GM19455 (cell line): ENCODE measurements around the gene UBQLN4.
"Not testable (repeated sequence)": the region's sequence is repeated elsewhere in the genome, so short reads cannot be mapped to it uniquely, and the experiment has no call there.

Experiments used
- ATAC-seq: cut with Tn5 transposase; IDR thresholded peaks from one replicate; pipeline ENCODE4 v1.9.1; 2021; ENCODE audit not compliant: unreplicated experiment

UBQLN4 gene

DNA sequence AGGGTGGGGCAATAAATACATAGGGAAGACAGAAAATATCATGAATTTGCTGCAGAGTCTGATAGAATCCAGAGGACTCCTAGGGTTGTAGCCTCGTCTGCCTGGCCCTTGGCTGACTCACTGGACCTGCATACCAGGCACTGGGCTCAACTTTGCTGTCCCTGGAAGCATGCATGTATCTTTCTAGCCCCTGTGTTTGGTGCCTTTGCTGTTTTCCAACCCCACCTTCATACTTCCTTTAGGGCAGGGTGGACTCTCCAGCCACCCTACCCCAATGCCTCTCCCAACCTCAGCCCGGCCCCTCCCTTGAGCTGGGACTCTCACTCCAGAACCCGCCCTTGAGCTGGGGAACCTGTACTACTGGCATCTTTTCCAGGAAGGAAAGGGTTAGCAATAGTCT lies 8.6 kb upstream of the UBQLN4 start:
- no peak for ATAC-seq

DNA sequence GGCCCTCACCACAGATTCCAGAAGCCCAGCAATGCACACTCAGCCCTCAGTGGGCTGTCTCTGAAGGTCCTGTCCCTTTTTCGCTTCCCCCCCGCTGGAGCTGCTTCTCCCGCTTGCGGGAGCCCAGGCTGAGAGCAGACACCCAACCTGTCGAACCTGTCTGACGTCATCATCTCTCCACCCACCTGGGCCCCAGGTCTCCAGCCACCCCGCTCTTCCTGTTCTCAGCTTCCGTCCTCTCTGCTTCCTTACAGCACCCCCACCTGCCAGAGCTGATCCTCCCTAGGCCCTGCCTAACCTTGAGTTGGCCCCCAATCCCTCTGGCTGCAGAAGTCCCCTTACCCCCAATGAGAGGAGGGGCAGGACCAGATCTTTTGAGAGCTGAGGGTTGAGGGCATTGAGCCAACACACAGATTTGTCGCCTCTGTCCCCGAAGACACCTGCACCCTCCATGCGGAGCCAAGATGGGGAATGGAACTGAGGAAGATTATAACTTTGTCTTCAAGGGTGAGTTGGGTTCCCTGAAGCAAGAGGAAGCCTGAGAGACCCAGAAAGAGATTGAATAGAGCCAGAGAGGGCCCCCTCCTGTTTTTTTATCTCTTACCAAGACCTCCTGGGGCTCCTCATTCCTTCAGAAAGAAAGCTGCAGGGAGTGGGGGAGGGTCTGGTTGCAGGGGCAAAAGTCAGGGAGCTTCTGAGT lies 7.5 kb upstream of the UBQLN4 start, which contains the start of gene RAB25:
TSS of gene RAB25 (plus strand) at position 224 of the 700 bp plus-strand sequence. CDS start at position 465, 241 bp downstream.
- ATAC-seq: no peak

DNA sequence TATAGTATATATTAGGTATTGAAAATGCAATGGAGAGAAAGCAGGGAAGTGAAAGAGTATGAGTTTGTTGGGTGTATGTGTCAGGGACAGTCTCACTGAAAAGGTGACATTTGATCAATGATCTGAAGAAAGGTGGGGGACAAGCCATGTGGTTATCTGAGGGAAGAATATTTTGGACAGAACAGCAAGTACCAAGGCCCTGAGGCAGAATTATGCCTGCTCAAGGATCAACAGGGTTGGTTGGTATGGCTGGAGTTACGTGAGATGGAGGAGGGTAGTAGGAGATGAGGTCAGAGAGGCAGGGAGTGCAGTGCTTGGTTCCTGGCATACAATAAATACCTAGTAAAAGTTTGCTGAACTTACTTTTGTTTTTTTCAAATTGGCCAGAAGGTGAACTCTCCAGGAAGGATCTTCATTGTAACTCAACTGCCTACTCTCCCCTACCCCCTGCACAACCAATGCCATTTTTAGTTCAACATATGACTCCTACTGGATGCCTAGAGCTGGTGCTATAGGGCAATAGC lies 2.8 kb upstream of the UBQLN4 start:
- ATAC-seq: no peak

DNA sequence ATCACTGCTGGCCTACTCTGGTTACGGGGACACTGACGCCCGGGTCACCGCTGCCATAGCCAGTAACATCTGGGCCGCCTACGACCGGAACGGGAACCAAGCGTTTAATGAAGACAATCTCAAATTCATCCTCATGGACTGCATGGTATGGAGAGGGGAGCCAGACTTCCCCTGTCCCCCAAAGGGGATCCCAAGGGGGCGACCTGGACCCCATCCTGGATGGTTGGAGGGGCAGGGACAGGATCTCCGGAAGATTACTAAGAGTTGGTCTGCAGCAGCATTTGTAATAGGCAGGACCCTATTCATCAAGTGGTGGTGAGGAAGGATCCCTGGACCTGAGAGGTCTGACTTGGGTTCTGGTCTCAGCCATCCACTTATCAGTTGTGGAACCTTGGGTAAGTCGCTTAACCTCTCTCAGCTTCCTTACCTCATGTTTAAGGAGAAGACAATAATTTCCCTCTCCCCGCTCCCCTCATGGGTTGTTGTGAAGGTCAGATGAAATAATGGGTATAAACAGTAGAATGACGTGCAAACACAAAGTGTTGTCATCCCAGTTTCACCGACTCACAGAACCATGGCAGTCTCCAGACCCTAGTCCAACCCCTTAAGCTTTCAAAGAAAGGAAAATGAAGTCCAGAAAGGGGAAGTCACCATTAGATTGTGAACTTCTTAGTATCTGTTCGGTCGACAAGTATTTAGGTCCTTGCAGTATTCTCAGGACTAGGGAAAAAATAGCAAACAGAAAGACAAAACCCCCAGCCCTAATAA lies 1.9 kb upstream of the UBQLN4 start:
- no peak for ATAC-seq

DNA sequence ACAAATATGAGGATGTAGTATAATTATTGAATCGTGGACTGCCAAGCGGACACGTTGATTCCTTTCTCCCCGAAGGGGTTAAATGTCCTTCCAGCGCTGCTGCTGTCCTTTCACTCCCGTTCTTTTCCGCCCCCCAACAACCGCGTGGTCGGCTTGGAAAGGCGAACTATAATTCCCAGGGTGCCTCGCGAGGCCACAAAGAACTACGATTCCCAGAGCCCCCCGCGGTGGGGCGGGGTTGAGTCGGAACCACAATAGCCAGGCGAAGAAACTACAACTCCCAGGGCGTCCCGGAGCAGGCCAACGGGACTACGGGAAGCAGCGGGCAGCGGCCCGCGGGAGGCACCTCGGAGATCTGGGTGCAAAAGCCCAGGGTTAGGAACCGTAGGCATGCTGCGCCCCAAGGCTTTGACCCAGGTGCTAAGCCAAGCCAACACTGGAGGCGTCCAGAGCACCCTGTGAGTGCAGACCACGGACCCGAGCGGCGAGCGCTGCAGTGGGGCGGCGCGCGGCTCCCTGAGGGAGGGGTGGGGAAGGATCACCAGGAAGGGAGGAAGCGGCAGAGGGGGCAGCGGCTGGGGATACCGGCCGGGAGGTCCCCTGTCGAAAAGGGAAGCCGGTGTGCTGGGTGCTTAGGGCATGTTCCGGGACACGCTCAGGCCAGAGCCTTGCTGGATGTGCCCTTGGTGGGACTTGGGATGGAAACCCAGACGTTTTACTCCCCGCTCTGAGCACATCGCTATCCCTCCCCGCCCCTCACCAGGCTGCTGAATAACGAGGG lies 1.1 kb upstream of the UBQLN4 start, which contains the start of gene LAMTOR2:
TSS of gene LAMTOR2 (plus strand) at position 283 of the 781 bp plus-strand sequence. CDS start at position 391, 108 bp downstream.
- peak; percentile 67 for ATAC-seq

DNA sequence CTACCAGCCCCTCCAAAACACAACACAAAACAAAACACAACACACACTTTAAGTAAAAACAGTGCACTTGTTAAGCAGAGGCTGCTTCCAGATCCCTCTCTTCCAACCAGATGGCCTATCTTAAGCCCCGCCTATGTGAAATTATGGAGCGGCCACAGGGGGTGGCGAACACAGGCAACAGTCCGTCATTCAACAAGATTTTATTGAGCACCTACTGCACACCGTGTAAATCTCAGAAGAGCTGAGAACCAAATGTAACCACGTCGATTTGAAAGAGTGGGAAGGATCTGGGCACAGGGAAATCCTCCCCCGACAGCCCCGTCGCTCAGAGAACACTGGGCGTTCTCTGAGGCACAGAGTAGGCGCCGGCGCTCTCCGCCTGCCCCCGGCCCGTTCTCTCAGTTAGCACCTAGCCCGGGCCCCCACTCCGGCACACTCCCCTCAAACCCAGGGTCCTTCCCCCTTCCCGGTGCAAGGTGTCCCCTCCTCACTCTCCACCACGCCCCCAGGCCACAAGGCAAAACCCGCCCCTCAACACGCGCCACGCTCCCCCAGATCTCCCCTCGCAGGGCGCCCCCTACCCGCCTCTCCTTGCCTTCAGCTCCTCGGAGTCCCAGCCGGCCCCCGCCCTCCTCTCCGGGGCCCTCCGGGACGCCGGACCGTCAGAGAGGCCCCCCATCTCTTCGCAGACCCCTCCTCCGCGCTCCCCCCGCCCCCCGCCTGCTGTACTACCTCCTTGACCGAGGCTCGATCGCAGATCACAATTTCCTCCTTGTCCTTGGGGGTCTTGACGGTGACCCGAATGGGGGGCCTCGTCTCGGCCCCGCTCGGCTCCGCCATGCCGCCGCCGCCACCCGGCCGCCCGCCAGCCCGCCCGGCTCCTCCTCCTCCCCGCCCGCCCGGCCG lies 483 bp downstream of the UBQLN4 start:
- no peak for ATAC-seq

DNA sequence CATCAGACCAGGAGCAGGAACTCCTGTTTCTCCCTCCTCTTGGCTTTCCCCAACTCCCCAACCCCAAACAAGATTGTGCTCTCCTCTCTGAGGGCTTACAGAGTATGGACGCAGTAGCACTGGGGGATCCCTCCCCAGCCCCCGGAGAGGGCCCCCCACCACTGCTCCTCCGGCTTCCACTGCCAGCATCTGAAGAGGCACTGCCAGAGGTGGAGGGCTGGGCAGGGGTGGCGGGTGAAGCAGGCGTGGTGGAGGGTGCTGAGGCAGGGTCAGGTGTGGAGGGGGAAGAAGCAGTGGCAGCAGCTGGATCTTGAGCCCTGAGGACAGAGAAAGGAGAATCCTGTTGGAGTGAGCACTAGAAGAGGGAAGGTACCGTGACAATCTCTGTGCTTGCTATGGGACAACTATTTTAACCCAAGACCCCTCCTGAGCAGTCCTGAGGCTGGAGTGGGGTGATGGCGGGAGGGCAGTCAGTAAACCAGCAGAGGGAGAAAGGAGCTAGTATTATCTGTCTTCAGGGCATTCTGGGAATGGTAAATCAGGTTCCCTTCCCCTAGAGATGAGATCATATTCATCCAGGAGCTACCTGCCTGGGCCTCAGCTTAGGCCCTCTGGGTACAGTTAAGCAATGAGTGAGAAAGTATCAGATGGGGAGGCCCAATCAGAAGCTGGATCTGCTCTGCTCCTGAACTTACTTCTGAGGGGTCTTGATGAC lies 2.4 kb downstream of the UBQLN4 start:
- no peak for ATAC-seq

DNA sequence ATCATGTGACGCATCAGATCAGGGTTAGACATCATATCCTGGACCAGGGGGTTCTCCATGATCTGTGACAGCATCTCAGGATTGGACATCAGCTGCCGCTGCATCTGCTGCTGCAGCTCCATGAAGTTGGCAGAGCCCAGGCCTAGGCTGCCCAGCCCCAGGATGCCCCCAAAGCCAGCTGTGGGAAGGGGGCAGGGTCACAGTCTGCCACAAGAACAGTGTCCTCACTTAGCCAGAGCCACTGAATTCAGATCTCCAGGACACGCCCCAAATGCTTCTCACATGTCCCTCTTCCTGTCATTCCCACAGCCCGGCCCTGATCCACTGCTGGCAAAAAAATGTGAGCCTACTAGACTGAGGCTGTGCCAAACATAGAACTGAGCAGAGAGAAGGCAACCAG lies 3.2 kb downstream of the UBQLN4 start:
- no peak for ATAC-seq

DNA sequence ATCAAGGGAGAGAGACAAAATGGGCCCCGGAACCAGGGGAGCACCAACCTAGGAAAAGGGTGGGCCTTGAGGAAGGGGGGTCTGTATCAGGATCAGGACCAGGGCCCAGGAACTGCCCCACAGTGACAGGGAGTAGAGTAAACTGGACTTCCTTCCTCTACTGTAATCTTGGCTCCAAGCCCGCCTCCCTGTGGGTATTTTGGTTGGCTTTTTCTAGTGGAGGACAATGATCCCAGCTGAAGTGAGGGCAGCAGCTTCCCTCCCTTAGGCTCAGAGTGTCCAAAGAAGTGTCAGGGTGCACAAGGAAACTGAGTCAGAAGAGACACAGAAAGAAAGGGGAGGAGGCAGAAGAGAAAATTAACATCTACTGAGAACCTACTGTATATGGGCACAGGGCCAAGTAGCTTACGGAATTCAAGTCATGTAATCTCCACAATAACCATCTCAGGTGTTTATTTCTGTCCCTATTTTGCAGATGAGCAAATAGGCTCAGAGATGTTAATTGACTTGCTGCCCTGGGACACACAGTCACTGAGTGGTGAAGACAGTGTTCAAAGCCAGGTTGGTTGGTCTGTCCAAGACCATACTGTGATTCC lies 4.8 kb downstream of the UBQLN4 start:
- ATAC-seq: no peak

DNA sequence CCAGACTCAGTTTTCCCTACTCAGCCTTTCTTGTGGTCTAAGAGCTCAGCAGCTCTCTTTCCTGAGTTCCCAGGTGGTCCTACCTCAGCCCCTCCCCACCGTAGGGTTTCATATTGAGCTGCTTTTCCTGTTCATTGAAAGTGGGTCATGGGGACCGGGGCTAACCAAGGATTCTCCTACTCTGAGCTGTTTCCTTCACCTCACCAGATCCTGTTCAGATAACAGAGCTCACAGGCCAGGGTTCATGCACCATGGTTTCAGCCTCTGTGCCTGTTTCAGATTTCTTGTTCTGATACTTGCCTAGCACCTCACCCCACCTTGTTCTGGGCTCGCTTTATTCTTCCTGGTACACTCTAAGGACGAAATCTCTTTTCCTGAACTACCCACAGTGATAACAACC lies 8.5 kb downstream of the UBQLN4 start:
- no peak for ATAC-seq

DNA sequence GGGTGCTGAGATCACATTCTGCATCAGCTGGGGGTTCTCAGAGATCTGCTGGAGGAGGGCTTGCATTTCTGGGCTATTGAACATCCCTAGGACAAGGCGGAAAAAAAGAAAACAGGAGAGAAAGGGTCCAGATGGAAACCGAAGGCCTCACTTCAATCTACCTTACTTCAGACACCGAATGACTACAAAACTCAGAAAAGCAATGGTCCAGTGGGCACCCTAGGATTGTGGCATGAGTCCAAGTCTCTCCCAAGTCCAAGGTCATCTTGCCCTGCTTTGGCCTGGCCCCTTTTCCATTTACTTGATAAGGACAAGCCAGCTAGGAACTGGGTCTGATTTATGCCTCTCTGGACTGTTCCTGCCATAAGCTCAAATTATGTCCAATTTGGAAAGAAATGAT lies 10.8 kb downstream of the UBQLN4 start:
- ATAC-seq: no peak

DNA sequence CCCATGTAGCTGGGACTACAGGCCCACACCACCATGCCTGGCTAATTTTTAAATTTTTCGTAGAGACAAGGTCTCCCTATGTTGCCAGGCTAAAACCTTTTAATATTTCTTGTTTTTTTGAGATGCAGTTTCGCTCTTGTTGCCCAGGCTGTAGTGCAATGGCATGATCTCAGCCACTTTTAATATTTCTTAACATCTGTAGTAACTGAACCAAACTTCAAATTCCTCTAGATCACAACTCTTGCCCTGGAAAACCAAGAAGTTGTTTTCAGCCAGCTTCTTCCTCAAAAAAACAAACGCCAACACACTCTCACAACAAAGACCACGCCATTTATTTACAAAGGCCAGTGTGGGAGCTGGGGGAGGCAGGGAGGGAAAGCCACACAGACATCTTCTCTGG lies 18.6 kb downstream of the UBQLN4 start:
- ATAC-seq: not testable (repeated sequence)

DNA sequence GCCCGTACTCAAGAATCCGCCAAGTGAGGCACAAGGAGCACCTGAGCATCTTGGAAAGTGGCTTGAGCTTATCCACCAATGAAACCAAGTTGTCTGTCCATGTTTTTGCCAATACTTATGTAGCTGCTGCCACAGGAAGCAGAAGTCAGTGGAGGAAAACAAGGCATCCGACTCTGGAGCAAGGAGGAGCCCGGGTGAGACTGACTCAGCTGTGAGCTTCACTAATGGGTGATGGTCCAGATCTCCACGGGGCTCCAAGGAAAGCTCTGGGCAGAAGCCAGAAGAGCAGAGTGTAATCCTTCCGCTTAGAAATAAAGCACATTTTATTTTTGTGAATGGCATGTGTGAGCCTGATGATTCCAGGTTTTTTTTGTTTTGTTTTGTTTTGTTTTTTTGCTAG lies 20.6 kb downstream of the UBQLN4 start:
- ATAC-seq: no peak

DNA sequence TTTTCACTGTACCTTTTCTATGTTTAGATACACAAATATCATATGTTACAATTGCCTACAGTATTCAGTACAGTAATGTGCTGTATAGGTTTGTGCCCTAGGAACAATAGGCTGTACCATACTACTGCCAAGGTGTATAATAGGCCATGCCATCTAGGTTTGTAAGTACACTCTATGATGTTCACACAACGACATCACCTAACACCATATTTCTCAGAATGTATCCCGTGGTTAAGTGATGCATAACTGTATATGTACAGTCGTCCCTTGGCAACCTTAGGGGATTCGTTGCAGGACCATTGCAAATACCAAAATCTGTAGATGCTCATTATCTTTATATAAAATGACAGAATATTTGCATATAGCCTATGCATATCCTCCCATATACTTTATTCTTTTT lies 27.0 kb downstream of the UBQLN4 start:
- no peak for ATAC-seq

DNA sequence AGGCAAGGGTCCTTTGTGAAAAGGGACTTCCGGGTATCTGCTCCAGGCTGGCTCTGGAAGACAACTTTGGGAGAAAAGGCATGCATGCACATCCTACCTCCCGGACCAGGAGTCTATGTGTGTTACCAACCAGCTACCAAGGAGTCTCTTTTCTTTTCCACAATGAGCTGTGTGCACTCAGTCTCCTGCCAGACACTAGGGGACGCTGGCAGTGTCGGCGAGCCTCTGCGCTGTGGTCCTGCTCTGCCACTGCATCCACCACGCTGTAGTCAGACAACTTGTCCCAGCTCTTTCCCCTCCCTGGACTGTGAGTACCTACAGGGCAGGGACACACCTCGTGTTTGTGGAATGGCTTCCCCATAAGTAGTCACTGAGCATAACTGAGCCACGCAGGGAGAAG lies 27.7 kb downstream of the UBQLN4 start:
- no peak for ATAC-seq

DNA sequence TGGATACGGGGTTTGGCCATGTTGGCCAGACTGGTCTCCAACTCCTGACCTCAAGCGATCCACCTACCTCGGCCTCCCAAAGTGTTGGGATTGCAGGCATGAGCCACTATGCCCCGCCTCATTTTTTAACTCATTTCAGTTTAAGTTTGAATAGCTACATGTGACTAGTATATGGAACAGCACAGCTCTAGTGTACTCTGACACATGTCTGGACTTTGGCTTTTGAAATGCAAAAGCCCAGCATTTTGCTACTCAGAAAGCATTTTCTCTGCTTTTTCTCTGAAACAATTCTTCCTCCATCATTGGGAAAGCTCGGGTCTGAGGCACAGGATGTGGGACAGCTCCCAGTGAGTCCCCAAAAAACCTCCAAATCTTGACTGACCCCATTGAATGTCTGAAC lies 28.8 kb downstream of the UBQLN4 start:
- ATAC-seq: no peak

DNA sequence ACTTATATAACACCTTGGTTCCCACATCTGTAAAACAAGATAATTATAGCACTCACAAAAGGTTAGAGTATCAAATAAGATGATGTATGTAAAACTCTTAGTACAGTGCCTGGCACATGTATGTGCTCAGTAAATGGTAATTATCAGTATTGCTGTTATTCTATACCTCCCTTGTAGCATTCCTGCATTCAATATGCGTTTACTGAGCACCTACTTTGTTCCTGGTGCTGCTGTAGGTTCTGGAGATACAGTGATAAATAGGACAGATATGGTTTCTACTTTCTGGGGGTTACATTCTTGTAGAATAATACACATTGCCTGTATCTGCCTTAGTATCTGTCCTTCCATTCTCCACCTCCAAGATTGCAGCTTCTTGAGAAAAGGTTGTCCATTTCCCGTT lies 31.6 kb downstream of the UBQLN4 start:
- ATAC-seq: no peak

DNA sequence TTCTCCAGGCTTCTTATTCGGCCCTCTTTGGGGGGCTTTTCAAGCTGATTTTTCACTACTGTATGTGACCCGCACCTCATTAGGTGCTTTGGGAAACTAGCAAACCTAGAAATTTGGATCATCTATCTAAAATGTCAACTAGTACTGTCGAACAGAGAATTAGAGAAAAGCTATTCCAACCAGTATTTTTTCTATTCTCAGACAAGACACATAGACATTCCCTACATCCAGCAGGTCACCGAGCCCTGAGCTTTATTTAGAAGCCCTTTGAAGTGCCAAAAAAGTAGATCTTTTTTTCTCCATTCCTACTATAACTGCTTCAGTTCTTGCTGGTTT lies 32.5 kb downstream of the UBQLN4 start:
- ATAC-seq: no peak

DNA sequence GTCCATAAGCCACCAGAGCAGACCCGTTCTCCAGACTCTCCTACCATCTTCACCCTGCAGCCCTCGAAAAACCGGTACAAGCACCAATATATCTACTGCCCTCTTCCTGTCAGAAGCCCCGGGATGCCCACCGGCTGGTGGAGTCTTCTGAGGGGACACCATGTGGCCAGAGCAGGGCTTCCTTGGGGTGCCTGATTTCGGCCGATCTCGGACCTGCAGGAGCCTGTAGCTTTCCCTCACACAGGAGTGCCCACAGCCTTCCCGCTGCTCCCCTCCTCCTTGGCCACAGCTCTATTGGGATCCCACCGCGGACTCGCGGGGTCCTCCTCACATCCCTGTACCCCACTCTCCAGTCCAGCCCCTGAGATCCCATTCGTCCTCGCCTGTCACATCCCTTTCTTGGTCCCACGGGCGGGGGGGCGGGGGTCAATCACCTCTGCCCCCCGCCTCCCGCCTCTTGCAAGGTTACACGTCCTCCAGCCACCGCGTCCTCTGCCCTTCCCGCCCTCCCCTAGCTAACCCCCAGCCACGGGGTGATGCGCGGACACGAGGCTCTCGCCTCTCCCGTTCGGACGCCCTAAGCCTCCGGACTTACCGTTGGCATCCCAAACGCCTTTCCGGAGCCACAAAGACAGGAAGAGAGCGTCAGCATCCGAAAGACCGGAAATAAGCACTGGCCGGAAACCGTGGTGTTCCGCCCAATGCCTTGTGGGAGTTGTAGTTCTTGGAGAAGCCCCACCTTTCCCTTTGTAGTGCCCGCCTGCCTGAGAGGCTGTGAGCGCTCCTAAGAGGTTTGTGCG lies 33.1 kb downstream of the UBQLN4 start, which contains the start of gene SSR2:
TSS of gene SSR2 (minus strand) at position 659 of the 800 bp plus-strand sequence. CDS start 784 bp downstream, outside the sequence.
- ATAC-seq: peak; percentile 99
